Osteocyte (in vitro differentiated cells): ENCODE measurements around the gene SPATC1L. TPM values are rescaled to one million over a fixed set of nuclear protein-coding genes. Genes with fewer than 3 reads are reported as not detected.
"Not testable (repeated sequence)": the region's sequence is repeated elsewhere in the genome, so short reads cannot be mapped to it uniquely, and the experiment has no call there.

Experiments used
- DNase-seq: peaks from one replicate; pipeline ENCODE4 v3.0.0; 2021; ENCODE audit warnings: mixed read lengths; ENCODE audit not compliant: unreplicated experiment; ENCODE audit errors: extremely low spot score
- H3K27ac Mint-ChIP-seq: one replicate; pipeline ENCODE4 v1.8.0; 2021; ENCODE audit warnings: mild to moderate bottlenecking, mixed read lengths; ENCODE audit not compliant: unreplicated experiment
- H3K27me3 Mint-ChIP-seq: one replicate; pipeline ENCODE4 v1.8.0; 2021; ENCODE audit warnings: mixed read lengths; ENCODE audit not compliant: unreplicated experiment
- H3K36me3 Mint-ChIP-seq: one replicate; pipeline ENCODE4 v1.8.0; 2021; ENCODE audit warnings: mixed read lengths; ENCODE audit not compliant: unreplicated experiment
- H3K4me1 Mint-ChIP-seq: one replicate; pipeline ENCODE4 v1.8.0; 2021; ENCODE audit warnings: mixed read lengths; ENCODE audit not compliant: unreplicated experiment
- H3K4me3 Mint-ChIP-seq: one replicate; pipeline ENCODE4 v1.8.0; 2021; ENCODE audit warnings: mild to moderate bottlenecking, moderate library complexity, mixed read lengths; ENCODE audit not compliant: unreplicated experiment
- H3K9me3 Mint-ChIP-seq: one replicate; pipeline ENCODE4 v1.8.0; 2021; ENCODE audit warnings: mixed read lengths; ENCODE audit not compliant: unreplicated experiment
- CTCF ChIP-seq: fragments of 200-600 bp; sonication (generic); IDR thresholded peaks from 2 replicates; pipeline ENCODE4 v1.5.0; 2021; ENCODE audit warnings: antibody characterized with exemption, mild to moderate bottlenecking, moderate library complexity
- total RNA-seq: library from RNA; stranded (reverse); gene quantifications from 2 replicates; pipeline ENCODE4 v1.2.1, GENCODE V29; 2021

SPATC1L gene
- total RNA-seq, 1 donor from 2014 or later: 18.9 TPM

- DNase-seq: no peak
- Mint-ChIP-seq H3K36me3 (peaks cover 41% of the 10 kb centered on the region), H3K4me3 (no peak overlapping the region), H3K9me3 (no peaks in the 10 kb centered on the region), H3K27ac (no peak overlapping the region), H3K4me1 (no peaks in the 10 kb centered on the region), H3K27me3 (no peaks in the 10 kb centered on the region)
- TF ChIP-seq CTCF: no peak
Observed at GRCh38 chr21:46205166-46205565, 20.9 kb upstream of the SPATC1L start.

- H3K27me3 Mint-ChIP-seq: no peaks in the 10 kb centered on the region
- no peak for DNase-seq
- H3K36me3 Mint-ChIP-seq: peaks cover 53% of the 10 kb centered on the region
- H3K4me1 Mint-ChIP-seq: no peaks in the 10 kb centered on the region
- TF ChIP-seq CTCF: no peak
- no peak overlapping the region for H3K4me3 Mint-ChIP-seq
- no peak overlapping the region for H3K27ac Mint-ChIP-seq
- no peaks in the 10 kb centered on the region for H3K9me3 Mint-ChIP-seq
Observed at GRCh38 chr21:46203203-46203600, 18.9 kb upstream of the SPATC1L start.

GRCh38 chr21:46202592-46203202, 18.4 kb upstream of the SPATC1L start:
- Mint-ChIP-seq H3K9me3 (no peaks in the 10 kb centered on the region), H3K4me3 (no peak overlapping the region), H3K27me3 (no peaks in the 10 kb centered on the region), H3K36me3 (peaks cover 54% of the 10 kb centered on the region), H3K4me1 (no peaks in the 10 kb centered on the region), H3K27ac (no peak overlapping the region)
- no peak for TF ChIP-seq CTCF
- no peak for DNase-seq

GRCh38 chr21:46200877-46201803, 16.9 kb upstream of the SPATC1L start:
- H3K27ac Mint-ChIP-seq, H3K9me3 Mint-ChIP-seq, H3K4me1 Mint-ChIP-seq, DNase-seq, H3K4me3 Mint-ChIP-seq, H3K27me3 Mint-ChIP-seq: not testable (repeated sequence)
- H3K36me3 Mint-ChIP-seq: peaks cover 66% of the 10 kb centered on the region

GRCh38 chr21:46199436-46200373, 15.4 kb upstream of the SPATC1L start:
- peaks cover 61% of the 10 kb centered on the region for H3K36me3 Mint-ChIP-seq

More at GRCh38 chr21:46199436-46200373, 15.4 kb upstream of the SPATC1L start:
- H3K27me3 Mint-ChIP-seq: no peaks in the 10 kb centered on the region
- no peak for TF ChIP-seq CTCF
- H3K27ac Mint-ChIP-seq: no peak overlapping the region
- H3K4me1 Mint-ChIP-seq: no peaks in the 10 kb centered on the region
- H3K4me3 Mint-ChIP-seq: no peak overlapping the region
- no peaks in the 10 kb centered on the region for H3K9me3 Mint-ChIP-seq
- DNase-seq: no peak
